Astrocyte of the spinal cord (primary cell): ENCODE data around the gene SAMD8.

ENCODE experiments used
- DNase-seq: peaks from one replicate; pipeline ENCODE4 v3.0.0; 2011; ENCODE audit warnings: low read depth, low spot score
- H3K4me3 ChIP-seq: 2 replicates; pipeline ENCODE4 v1.5.1; 2011; ENCODE audit warnings: low read depth, mild to moderate bottlenecking, low read length, moderate library complexity
- in situ Hi-C: cut with HindIII; loops from 2 replicates; pipeline ENCODE4 v1.10.0; 2017; ENCODE audit warnings: low sequenced_read_pairs
- TF ChIP-seq, protein P1 (sequence below): IDR thresholded peaks from 2 replicates; pipeline ENCODE4 v1.5.1; 2012; ENCODE audit warnings: low read depth, mild to moderate bottlenecking, low read length, inconsistent platforms

Gene SAMD8

GRCh38 chr10:75107756-75108683 is 3.4 kb upstream of the SAMD8 start:
- no peak for DNase-seq
- in situ Hi-C loops: no loop called here
- H3K4me3 ChIP-seq: no peak overlapping the region
- TF ChIP-seq, protein P1, sequence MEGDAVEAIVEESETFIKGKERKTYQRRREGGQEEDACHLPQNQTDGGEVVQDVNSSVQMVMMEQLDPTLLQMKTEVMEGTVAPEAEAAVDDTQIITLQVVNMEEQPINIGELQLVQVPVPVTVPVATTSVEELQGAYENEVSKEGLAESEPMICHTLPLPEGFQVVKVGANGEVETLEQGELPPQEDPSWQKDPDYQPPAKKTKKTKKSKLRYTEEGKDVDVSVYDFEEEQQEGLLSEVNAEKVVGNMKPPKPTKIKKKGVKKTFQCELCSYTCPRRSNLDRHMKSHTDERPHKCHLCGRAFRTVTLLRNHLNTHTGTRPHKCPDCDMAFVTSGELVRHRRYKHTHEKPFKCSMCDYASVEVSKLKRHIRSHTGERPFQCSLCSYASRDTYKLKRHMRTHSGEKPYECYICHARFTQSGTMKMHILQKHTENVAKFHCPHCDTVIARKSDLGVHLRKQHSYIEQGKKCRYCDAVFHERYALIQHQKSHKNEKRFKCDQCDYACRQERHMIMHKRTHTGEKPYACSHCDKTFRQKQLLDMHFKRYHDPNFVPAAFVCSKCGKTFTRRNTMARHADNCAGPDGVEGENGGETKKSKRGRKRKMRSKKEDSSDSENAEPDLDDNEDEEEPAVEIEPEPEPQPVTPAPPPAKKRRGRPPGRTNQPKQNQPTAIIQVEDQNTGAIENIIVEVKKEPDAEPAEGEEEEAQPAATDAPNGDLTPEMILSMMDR: no peak

DNA sequence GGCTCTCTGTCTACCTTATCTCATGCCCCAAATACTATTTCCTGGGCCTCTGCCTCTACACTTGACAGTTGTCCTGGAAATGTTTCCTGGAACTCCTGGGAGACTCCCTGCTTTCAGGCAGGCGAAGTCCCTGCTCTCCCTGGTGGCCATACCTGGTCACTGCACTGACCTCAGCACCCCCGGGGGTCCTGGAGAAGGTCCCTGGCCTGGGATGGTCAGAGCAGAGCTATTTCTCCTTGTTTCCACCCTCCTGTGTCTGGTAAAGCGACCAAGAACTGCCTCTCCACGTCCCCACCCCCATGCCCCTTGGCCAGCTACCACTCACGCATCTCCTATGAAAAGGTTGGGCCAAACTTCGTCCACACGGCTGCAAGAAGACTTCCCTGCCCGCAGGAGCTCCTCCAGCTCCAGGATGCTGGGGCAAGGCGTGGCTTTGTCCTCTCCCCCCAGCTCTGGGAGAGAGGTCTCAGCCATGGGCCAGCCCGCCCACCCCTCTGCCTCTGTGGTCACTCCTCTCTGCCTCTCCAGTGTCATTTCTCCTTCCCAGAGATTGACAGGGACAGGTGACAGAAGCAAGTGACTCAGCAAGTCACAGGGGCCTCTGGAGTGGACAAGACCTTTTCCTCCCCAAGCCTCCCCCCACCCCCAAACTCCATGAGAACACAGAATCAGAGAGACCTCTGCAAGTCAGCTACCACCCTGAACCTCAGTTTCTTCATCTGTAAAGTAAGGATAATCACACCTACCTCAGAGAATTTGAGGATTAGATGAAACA is 2.6 kb upstream of the SAMD8 start:
- no peak for DNase-seq
- TF ChIP-seq, protein P1: peak; percentile 69
- no peak overlapping the region for H3K4me3 ChIP-seq
- in situ Hi-C loops: no loop called here

DNA sequence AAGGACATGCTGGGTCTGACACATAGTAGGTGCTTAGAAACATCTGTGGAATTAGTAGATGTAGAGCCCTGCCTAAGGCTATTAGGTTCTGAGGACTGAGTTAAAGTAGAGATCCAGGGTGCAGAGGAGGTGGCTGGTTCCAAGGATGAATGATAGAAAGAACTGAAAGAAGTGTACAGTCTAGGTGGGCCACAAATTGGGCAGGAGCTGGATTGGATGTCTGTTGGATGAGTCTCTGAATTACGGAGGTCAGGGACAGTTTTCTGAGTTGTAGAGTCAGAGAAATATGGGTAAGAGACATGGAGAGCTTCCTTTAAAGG is 2.0 kb upstream of the SAMD8 start:
- TF ChIP-seq, protein P1: no peak
- no peak overlapping the region for H3K4me3 ChIP-seq
- in situ Hi-C loops: no loop called here
- no peak for DNase-seq

- in situ Hi-C loops: no loop called here
- no peak for DNase-seq
- TF ChIP-seq, protein P1: no peak
- H3K4me3 ChIP-seq: no peak overlapping the region
Observed at GRCh38 chr10:75110006-75110632, 1.3 kb upstream of the SAMD8 start.

- peak; percentile 60 for DNase-seq
Observed at GRCh38 chr10:75111907-75112679, 637 bp downstream of the SAMD8 start.

More at GRCh38 chr10:75111907-75112679, 637 bp downstream of the SAMD8 start:
- in situ Hi-C loops: no loop called here
- TF ChIP-seq, protein P1: peak; percentile 0
- peak overlapping the region; percentile 91 for H3K4me3 ChIP-seq
